Measurements from ENCODE around the gene TTC23. TPM values are rescaled to one million over a fixed set of nuclear protein-coding genes. Genes with fewer than 3 reads are reported as not detected.

TTC23 gene
- total and polyA plus RNA-seq, 5 donors from 2014 or later = 0.56 to 0.67 (median 0.60) TPM; not detected in 2

GRCh38 chr15:99120050-99120777 lies 129.2 kb downstream of the TTC23 start:
- H3K27me3 Mint-ChIP-seq = peaks cover 7% of the 10 kb centered on the region
- H3K4me1 Mint-ChIP-seq = no peaks in the 10 kb centered on the region
- Histone ChIP-seq H3K27me3 (ENCODE audit: control insufficient read depth, insufficient read depth, low read length) (no peaks in the 10 kb centered on the region), H3K9me3 (ENCODE audit: control insufficient read depth in 2 of 2, low read length in 2 of 2) (no peaks in the 10 kb centered on the region), H3K27ac (ENCODE audit: insufficient read depth, low read length, poor library complexity, severe bottlenecking) (no peak overlapping the region), H3K4me1 (ENCODE audit: control insufficient read depth, insufficient read depth, low read length, poor library complexity, severe bottlenecking) (no peaks in the 10 kb centered on the region), H3K4me3 (ENCODE audit: low read depth, low read length) (no peak overlapping the region), H3K36me3 (ENCODE audit: control insufficient read depth, insufficient read depth, low read length) (no peaks in the 10 kb centered on the region)
- ATAC-seq (ENCODE audit: low read depth in 2 of 2) (no peak), DNase-seq (no peak)
- H3K4me3 Mint-ChIP-seq = no peak overlapping the region
- H3K9me3 Mint-ChIP-seq = peaks cover 0 to 1% (median 0%) of the 10 kb centered on the region in 7 donors
- H3K27ac Mint-ChIP-seq = no peak overlapping the region
- no peaks in the 10 kb centered on the region for H3K36me3 Mint-ChIP-seq

- ATAC-seq (ENCODE audit: low read depth in 2 of 2) (no peak), DNase-seq (no peak)
- H3K4me1 ChIP-seq (ENCODE audit: control insufficient read depth, insufficient read depth, low read length, poor library complexity, severe bottlenecking) = no peaks in the 10 kb centered on the region
- H3K27ac ChIP-seq (ENCODE audit: insufficient read depth, low read length, poor library complexity, severe bottlenecking) = no peak overlapping the region
- no peaks in the 10 kb centered on the region for H3K27me3 ChIP-seq (ENCODE audit: control insufficient read depth, insufficient read depth, low read length)
- H3K36me3 ChIP-seq (ENCODE audit: control insufficient read depth, insufficient read depth, low read length) = no peaks in the 10 kb centered on the region
- Mint-ChIP-seq H3K9me3 (no peaks in the 10 kb centered on the region), H3K36me3 (no peaks in the 10 kb centered on the region), H3K27me3 (peaks cover 7% of the 10 kb centered on the region), H3K4me1 (no peaks in the 10 kb centered on the region), H3K27ac (no peak overlapping the region), H3K4me3 (no peak overlapping the region)
- no peak overlapping the region for H3K4me3 ChIP-seq (ENCODE audit: low read depth, low read length)
- H3K9me3 ChIP-seq (ENCODE audit: control insufficient read depth in 2 of 2, low read length in 2 of 2) = no peaks in the 10 kb centered on the region
Measured at GRCh38 chr15:99118801-99119546, 130.4 kb downstream of the TTC23 start.

GRCh38 chr15:99118258-99118632 lies 131.1 kb downstream of the TTC23 start:
- Mint-ChIP-seq H3K9me3 (no peaks in the 10 kb centered on the region), H3K36me3 (no peaks in the 10 kb centered on the region), H3K27me3 (peaks cover 7% of the 10 kb centered on the region), H3K4me3 (no peak overlapping the region), H3K27ac (no peak overlapping the region), H3K4me1 (no peaks in the 10 kb centered on the region)
- no peaks in the 10 kb centered on the region for H3K27me3 ChIP-seq (ENCODE audit: control insufficient read depth, insufficient read depth, low read length)
- ATAC-seq (ENCODE audit: low read depth in 2 of 2) (no peak), DNase-seq (no peak)
- H3K4me1 ChIP-seq (ENCODE audit: control insufficient read depth, insufficient read depth, low read length, poor library complexity, severe bottlenecking) = no peaks in the 10 kb centered on the region
- no peak overlapping the region for H3K27ac ChIP-seq (ENCODE audit: insufficient read depth, low read length, poor library complexity, severe bottlenecking)
- H3K9me3 ChIP-seq (ENCODE audit: control insufficient read depth in 2 of 2, low read length in 2 of 2) = no peaks in the 10 kb centered on the region
- H3K4me3 ChIP-seq (ENCODE audit: low read depth, low read length) = no peak overlapping the region
- no peaks in the 10 kb centered on the region for H3K36me3 ChIP-seq (ENCODE audit: control insufficient read depth, insufficient read depth, low read length)

GRCh38 chr15:99117563-99118257 lies 131.7 kb downstream of the TTC23 start:
- Histone ChIP-seq H3K4me1 (ENCODE audit: control insufficient read depth, insufficient read depth, low read length, poor library complexity, severe bottlenecking) (no peaks in the 10 kb centered on the region), H3K4me3 (ENCODE audit: low read depth, low read length) (no peak overlapping the region), H3K27ac (ENCODE audit: insufficient read depth, low read length, poor library complexity, severe bottlenecking) (no peak overlapping the region), H3K9me3 (ENCODE audit: control insufficient read depth in 2 of 2, low read length in 2 of 2) (no peaks in the 10 kb centered on the region), H3K27me3 (ENCODE audit: control insufficient read depth, insufficient read depth, low read length) (no peaks in the 10 kb centered on the region), H3K36me3 (ENCODE audit: control insufficient read depth, insufficient read depth, low read length) (no peaks in the 10 kb centered on the region)
- no peaks in the 10 kb centered on the region for H3K9me3 Mint-ChIP-seq
- H3K4me1 Mint-ChIP-seq = no peaks in the 10 kb centered on the region
- H3K27me3 Mint-ChIP-seq = peaks cover 7% of the 10 kb centered on the region
- ATAC-seq (ENCODE audit: low read depth in 2 of 2) = no peak
- no peak overlapping the region for H3K4me3 Mint-ChIP-seq
- H3K36me3 Mint-ChIP-seq = no peaks in the 10 kb centered on the region
- no peak for DNase-seq
- H3K27ac Mint-ChIP-seq = no peak overlapping the region

GRCh38 chr15:99117111-99117510 lies 132.3 kb downstream of the TTC23 start:
- no peak overlapping the region for H3K27ac Mint-ChIP-seq
- no peak for ATAC-seq (ENCODE audit: low read depth in 2 of 2)
- H3K36me3 ChIP-seq (ENCODE audit: control insufficient read depth, insufficient read depth, low read length) = no peaks in the 10 kb centered on the region

GRCh38 chr15:99115300-99116215 lies 133.8 kb downstream of the TTC23 start:
- Histone ChIP-seq H3K27me3 (ENCODE audit: control insufficient read depth, insufficient read depth, low read length) (no peaks in the 10 kb centered on the region), H3K9me3 (ENCODE audit: control insufficient read depth in 2 of 2, low read length in 2 of 2) (no peaks in the 10 kb centered on the region), H3K27ac (ENCODE audit: insufficient read depth, low read length, poor library complexity, severe bottlenecking) (no peak overlapping the region), H3K36me3 (ENCODE audit: control insufficient read depth, insufficient read depth, low read length) (no peaks in the 10 kb centered on the region), H3K4me1 (ENCODE audit: control insufficient read depth, insufficient read depth, low read length, poor library complexity, severe bottlenecking) (no peaks in the 10 kb centered on the region), H3K4me3 (ENCODE audit: low read depth, low read length) (no peak overlapping the region)
- Mint-ChIP-seq H3K4me3 (no peak overlapping the region), H3K4me1 (no peaks in the 10 kb centered on the region), H3K9me3 (no peaks in the 10 kb centered on the region), H3K27me3 (peaks cover 12% of the 10 kb centered on the region), H3K27ac (no peak overlapping the region), H3K36me3 (no peaks in the 10 kb centered on the region)
- ATAC-seq (ENCODE audit: low read depth in 2 of 2) = no peak
- DNase-seq = no peak

More at GRCh38 chr15:99117111-99117510, 132.3 kb downstream of the TTC23 start:
- Mint-ChIP-seq H3K36me3 (no peaks in the 10 kb centered on the region), H3K4me3 (no peak overlapping the region), H3K4me1 (no peaks in the 10 kb centered on the region), H3K9me3 (no peaks in the 10 kb centered on the region), H3K27me3 (peaks cover 10% of the 10 kb centered on the region)
- Histone ChIP-seq H3K27me3 (ENCODE audit: control insufficient read depth, insufficient read depth, low read length) (no peaks in the 10 kb centered on the region), H3K9me3 (ENCODE audit: control insufficient read depth in 2 of 2, low read length in 2 of 2) (no peaks in the 10 kb centered on the region), H3K27ac (ENCODE audit: insufficient read depth, low read length, poor library complexity, severe bottlenecking) (no peak overlapping the region), H3K4me1 (ENCODE audit: control insufficient read depth, insufficient read depth, low read length, poor library complexity, severe bottlenecking) (no peaks in the 10 kb centered on the region), H3K4me3 (ENCODE audit: low read depth, low read length) (no peak overlapping the region)
- no peak for DNase-seq

GRCh38 chr15:99114511-99115299 lies 134.7 kb downstream of the TTC23 start:
- H3K4me3 Mint-ChIP-seq = no peak overlapping the region
- Histone ChIP-seq H3K9me3 (ENCODE audit: control insufficient read depth in 2 of 2, low read length in 2 of 2) (no peaks in the 10 kb centered on the region), H3K27me3 (ENCODE audit: control insufficient read depth, insufficient read depth, low read length) (no peaks in the 10 kb centered on the region), H3K36me3 (ENCODE audit: control insufficient read depth, insufficient read depth, low read length) (no peaks in the 10 kb centered on the region), H3K27ac (ENCODE audit: insufficient read depth, low read length, poor library complexity, severe bottlenecking) (no peak overlapping the region), H3K4me3 (ENCODE audit: low read depth, low read length) (no peak overlapping the region), H3K4me1 (ENCODE audit: control insufficient read depth, insufficient read depth, low read length, poor library complexity, severe bottlenecking) (no peaks in the 10 kb centered on the region)
- H3K27me3 Mint-ChIP-seq = peaks cover 12% of the 10 kb centered on the region
- DNase-seq (no peak), ATAC-seq (ENCODE audit: low read depth in 2 of 2) (no peak)
- H3K27ac Mint-ChIP-seq = no peak overlapping the region
- no peaks in the 10 kb centered on the region for H3K36me3 Mint-ChIP-seq
- no peaks in the 10 kb centered on the region for H3K9me3 Mint-ChIP-seq
- no peaks in the 10 kb centered on the region for H3K4me1 Mint-ChIP-seq
